Measurements from ENCODE around the gene MKI67.

MKI67 gene

DNA sequence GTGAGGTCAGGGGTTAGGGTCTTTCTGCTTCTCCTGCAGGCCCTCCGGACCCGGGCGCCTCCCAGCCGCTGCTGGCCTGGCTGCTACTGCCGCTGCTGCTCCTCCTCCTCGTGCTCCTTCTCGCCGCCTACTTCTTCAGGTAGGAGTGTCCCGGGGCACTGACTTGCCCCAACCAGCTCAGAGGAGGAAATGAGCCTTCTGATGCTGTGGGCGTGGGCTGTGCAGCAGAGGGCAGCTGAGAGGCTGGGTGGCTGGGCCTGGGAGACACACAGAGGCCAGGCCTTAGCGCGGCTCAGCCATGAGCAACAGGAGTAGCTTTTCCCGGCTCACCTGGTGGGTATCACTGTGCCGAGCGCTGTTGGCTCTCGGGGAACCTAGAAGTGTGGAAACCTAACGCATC, 78.9 kb downstream of the MKI67 start:
- TF ChIP-seq, protein P1, sequence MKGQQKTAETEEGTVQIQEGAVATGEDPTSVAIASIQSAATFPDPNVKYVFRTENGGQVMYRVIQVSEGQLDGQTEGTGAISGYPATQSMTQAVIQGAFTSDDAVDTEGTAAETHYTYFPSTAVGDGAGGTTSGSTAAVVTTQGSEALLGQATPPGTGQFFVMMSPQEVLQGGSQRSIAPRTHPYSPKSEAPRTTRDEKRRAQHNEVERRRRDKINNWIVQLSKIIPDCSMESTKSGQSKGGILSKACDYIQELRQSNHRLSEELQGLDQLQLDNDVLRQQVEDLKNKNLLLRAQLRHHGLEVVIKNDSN (IDR thresholded peaks at IDR 0.05) = no peak
- TF ChIP-seq TEAD4 (IDR thresholded peaks at IDR 0.05) = no peak
- TF ChIP-seq NFIC (IDR thresholded peaks at IDR 0.05) = no peak
- TF ChIP-seq, protein P2, sequence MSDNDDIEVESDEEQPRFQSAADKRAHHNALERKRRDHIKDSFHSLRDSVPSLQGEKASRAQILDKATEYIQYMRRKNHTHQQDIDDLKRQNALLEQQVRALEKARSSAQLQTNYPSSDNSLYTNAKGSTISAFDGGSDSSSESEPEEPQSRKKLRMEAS (IDR thresholded peaks at IDR 0.05) = peak; percentile 67; the same call in 1 of the 2 replicates

DNA sequence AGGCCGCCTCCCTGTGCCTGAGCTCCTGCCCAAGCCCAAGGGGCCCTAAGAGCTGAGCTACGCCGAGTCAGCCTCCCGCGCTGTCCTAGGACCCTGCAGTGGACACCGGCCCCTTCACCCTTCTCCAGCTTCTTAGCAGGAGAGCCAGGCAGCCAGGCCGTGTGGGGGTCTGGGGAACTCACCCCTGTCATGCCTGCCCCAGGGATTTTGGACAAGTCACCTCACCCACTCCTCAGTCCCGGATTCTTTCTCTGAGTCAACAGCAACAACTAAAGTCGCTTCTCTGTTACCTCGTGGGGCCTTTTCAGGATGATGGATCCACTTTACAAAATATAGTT, 79.3 kb downstream of the MKI67 start:
- no peak for TF ChIP-seq YY1 (IDR thresholded peaks at IDR 0.05; ENCODE audit: low read depth)
- no peak for TF ChIP-seq EGR1 (IDR thresholded peaks at IDR 0.05)
- no peak for TF ChIP-seq TEAD4 (IDR thresholded peaks at IDR 0.05)
- no peak for TF ChIP-seq ZBTB7A (IDR thresholded peaks at IDR 0.05; ENCODE audit: low read depth)
- TF ChIP-seq, protein P3, sequence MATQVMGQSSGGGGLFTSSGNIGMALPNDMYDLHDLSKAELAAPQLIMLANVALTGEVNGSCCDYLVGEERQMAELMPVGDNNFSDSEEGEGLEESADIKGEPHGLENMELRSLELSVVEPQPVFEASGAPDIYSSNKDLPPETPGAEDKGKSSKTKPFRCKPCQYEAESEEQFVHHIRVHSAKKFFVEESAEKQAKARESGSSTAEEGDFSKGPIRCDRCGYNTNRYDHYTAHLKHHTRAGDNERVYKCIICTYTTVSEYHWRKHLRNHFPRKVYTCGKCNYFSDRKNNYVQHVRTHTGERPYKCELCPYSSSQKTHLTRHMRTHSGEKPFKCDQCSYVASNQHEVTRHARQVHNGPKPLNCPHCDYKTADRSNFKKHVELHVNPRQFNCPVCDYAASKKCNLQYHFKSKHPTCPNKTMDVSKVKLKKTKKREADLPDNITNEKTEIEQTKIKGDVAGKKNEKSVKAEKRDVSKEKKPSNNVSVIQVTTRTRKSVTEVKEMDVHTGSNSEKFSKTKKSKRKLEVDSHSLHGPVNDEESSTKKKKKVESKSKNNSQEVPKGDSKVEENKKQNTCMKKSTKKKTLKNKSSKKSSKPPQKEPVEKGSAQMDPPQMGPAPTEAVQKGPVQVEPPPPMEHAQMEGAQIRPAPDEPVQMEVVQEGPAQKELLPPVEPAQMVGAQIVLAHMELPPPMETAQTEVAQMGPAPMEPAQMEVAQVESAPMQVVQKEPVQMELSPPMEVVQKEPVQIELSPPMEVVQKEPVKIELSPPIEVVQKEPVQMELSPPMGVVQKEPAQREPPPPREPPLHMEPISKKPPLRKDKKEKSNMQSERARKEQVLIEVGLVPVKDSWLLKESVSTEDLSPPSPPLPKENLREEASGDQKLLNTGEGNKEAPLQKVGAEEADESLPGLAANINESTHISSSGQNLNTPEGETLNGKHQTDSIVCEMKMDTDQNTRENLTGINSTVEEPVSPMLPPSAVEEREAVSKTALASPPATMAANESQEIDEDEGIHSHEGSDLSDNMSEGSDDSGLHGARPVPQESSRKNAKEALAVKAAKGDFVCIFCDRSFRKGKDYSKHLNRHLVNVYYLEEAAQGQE (IDR thresholded peaks at IDR 0.05; ENCODE audit: low read depth) = no peak
- no peak for TF ChIP-seq TAF1 (IDR thresholded peaks at IDR 0.05; ENCODE audit: low read depth)

All from Ishikawa (cell line).